Measurements from ENCODE around the gene RTCA.
A peak's percentile ranks its signal among the peaks of the same experiment; 100 is the strongest.

Gene RTCA

DNA sequence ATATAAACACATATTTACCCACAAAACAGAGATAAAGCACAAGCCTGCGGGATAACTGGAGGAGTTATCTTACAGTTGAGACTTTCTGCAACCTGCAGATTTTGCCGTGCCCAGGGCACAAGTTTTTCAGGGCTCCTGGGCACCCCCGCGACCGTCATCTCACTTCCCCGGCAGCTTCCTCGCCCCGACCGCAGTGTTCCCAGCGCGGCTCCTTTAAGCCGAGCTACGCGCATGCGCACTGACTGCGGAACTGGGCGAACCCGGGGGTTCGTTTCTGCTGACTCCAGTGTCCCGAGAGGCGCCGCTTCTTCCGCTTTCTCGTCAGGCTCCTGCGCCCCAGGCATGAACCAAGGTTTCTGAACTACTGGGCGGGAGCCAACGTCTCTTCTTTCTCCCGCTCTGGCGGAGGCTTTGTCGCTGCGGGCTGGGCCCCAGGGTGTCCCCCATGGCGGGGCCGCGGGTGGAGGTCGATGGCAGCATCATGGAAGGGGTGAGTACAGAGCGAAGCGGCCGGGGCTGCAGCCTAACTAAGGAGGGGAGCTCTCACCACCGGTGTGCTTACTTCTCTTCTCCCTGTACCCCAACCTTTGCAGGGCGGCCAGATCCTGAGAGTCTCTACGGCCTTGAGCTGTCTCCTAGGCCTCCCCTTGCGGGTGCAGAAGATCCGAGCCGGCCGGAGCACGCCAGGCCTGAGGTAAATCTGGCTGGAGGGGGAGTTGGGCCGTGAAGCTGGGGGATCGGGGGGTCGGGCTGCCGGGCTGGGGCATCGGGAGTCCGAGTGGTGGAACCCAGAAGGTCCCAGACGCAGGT, at the start of gene RTCA:
Gene RTCA (plus strand): TSS at position 286 of the 810 bp plus-strand sequence. CDS start 160 bp downstream, at position 446.
- H3K4me3 ChIP-seq (ENCODE audit: low read depth, low read length) = peak within 1 kb of the TSS; percentile 97
- peak; percentile 98 for DNase-seq (ENCODE audit: low read depth)

DNA sequence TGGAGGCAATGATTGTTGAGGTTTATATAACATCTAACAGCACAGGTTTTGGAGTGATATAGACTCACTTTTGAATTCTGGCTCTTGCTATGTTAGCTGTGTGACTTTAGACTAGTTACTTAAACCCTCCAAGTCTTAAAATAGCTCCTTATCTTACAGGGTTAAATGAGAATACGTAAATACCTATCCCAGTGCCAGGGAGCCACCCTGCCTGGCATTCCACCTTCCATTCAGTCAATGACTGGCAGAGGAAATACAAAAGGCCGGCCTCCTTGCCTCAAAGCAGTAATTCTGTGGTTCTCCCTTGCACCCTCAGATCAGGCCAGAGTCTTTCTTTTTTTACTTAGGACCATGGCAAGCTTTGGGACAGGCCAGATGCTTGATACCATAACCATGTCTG, 48.2 kb upstream of the RTCA start:
- TF ChIP-seq, protein P1, sequence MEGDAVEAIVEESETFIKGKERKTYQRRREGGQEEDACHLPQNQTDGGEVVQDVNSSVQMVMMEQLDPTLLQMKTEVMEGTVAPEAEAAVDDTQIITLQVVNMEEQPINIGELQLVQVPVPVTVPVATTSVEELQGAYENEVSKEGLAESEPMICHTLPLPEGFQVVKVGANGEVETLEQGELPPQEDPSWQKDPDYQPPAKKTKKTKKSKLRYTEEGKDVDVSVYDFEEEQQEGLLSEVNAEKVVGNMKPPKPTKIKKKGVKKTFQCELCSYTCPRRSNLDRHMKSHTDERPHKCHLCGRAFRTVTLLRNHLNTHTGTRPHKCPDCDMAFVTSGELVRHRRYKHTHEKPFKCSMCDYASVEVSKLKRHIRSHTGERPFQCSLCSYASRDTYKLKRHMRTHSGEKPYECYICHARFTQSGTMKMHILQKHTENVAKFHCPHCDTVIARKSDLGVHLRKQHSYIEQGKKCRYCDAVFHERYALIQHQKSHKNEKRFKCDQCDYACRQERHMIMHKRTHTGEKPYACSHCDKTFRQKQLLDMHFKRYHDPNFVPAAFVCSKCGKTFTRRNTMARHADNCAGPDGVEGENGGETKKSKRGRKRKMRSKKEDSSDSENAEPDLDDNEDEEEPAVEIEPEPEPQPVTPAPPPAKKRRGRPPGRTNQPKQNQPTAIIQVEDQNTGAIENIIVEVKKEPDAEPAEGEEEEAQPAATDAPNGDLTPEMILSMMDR (IDR thresholded peaks at IDR 0.05; ENCODE audit: insufficient read depth, low read depth, low read length, missing control alignments) = no peak
- no peak for DNase-seq (ENCODE audit: low read depth)
- no peak overlapping the region for H3K4me3 ChIP-seq (ENCODE audit: low read depth, low read length)

More for the DNA sequence above, at the start of gene RTCA:
- TF ChIP-seq, protein P1 (IDR thresholded peaks at IDR 0.05; ENCODE audit: insufficient read depth, low read depth, low read length, missing control alignments) = no peak

DNA sequence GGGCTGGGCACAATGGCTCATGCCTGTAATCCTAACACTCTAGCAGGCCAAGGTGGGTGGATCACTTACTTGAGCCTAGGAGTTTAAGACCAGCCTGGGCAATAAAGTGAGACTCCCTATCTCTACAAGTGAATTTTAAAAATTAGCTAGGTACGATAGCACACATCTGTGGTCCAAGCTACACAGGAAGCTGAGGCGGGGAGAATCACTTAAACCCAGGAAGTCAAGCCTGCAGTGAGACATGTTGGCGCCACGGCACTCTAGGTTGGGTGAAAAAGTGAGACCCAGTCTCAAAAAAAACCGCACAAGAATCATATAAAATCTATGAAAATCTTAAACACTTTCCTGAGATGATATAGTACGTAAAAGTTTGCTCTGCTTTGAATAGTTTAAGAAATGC, 46.6 kb upstream of the RTCA start:
- TF ChIP-seq, protein P1 (IDR thresholded peaks at IDR 0.05; ENCODE audit: insufficient read depth, low read depth, low read length, missing control alignments) = no peak
- H3K4me3 ChIP-seq (ENCODE audit: low read depth, low read length) = no peak overlapping the region
- no peak for DNase-seq (ENCODE audit: low read depth)

DNA sequence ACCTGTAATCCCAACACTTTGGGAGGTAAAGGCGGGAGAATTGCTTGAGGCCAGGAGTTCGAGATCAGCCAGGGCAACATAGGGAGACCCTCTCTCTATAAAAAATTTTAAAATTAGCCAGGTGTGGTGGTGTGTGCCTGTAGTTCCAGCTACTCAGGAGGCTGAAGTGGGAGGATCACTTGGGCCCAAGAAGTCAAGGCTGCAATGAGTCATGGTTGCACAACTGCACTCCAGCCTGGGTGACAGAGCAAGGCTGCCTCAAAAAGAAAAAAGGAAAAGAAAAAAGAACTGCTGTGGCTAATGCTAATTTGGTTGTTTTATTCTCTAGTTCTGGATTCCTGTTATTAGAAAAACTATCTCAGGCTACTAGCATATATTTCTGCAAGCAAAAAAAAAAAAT, 46.1 kb upstream of the RTCA start:
- no peak overlapping the region for H3K4me3 ChIP-seq (ENCODE audit: low read depth, low read length)
- TF ChIP-seq, protein P1 (IDR thresholded peaks at IDR 0.05; ENCODE audit: insufficient read depth, low read depth, low read length, missing control alignments) = no peak
- DNase-seq (ENCODE audit: low read depth) = no peak

DNA sequence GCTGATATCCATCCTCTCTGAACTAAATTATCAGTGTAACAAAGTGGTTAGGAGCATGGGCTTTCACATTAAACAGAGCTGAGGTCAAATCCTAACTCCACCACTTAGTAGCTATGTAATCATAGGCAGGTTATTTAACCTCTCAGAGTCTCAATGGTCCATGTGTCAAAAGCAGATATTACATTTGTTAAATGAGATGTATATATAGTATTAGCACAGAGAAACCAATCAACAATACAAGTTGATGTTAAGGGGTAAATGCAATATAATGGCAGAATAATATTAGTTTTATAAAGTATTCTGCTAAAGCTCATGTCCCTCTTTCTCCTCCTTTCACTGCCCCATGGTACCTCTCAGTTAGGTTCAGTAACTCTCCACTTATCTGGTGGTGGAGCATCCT, 43.6 kb upstream of the RTCA start:
- no peak overlapping the region for H3K4me3 ChIP-seq (ENCODE audit: low read depth, low read length)
- DNase-seq (ENCODE audit: low read depth) = no peak
- TF ChIP-seq, protein P1 (IDR thresholded peaks at IDR 0.05; ENCODE audit: insufficient read depth, low read depth, low read length, missing control alignments) = no peak

DNA sequence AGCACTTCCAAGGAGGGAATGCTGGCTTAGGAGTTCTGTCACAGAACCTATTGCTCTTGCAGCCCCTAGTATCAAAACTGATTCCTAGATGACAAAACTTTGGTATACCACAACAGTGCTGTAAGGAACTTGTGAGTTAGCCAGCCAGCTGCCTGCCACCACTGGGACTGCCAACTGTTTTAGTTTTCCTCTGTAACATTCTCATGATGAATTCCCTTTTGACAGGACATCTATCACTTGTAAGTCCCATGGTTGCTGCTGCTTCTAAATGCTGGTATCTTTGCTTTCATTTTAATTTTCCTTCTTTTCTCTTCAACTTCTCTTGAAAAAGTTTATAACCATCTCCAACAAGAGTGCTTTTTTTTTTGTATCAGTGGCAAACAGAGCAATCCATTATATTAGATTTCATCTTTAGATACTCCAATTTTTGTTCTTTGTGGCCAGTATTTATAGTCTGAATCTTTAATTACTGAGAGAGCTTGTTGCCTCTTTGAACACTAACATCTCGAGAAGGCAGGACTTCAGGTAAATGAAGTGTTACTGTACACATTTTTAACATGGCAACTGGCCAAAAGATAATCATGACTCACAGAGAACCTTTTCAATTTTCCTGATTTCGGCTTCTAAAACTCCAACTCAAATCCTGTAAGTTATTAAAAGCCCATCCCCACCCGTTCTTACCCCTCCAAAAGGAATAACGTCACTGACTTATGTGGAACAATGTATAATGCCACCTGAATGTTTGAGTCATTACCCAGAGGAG, 36.2 kb upstream of the RTCA start:
- TF ChIP-seq, protein P1 (IDR thresholded peaks at IDR 0.05; ENCODE audit: insufficient read depth, low read depth, low read length, missing control alignments) = no peak
- no peak for DNase-seq (ENCODE audit: low read depth)
- H3K4me3 ChIP-seq (ENCODE audit: low read depth, low read length) = no peak overlapping the region
